HepG2 (cell line): Measurements from ENCODE around the gene PSPH. TPM values are rescaled to one million over a fixed set of nuclear protein-coding genes. Genes with fewer than 3 reads are reported as not detected.

Experiments
- ATAC-seq: fragments of 200-7000 bp; cut with Tn5 transposase; 3 replicates; pipeline ENCODE4 v1.9.1; 2020; ENCODE audit warnings: mild to moderate bottlenecking, moderate library complexity
- BruUV-seq: library from RNA; stranded (reverse); fragments of 400-500 nt; replicated peaks from 2 replicates; lab custom pipeline; 2021; lab: Mats Ljungman, UMichigan
- CTCF ChIA-PET: fragments of 300-600 bp; formaldehyde crosslinking; extraction: SDS; loops from one replicate; lab custom pipeline; 2021; ENCODE audit warnings: low total read pairs, inconsistent platforms, low intra/inter-chr PET ratio; lab: Yijun Ruan, JAX
- POLR2A ChIA-PET: fragments of 350-600 bp; sonication (Branson Sonifier 250); formaldehyde crosslinking; loops from one replicate; lab custom pipeline; 2020; ENCODE audit warnings: antibody characterized with exemption, inconsistent platforms; lab: Yijun Ruan, JAX
- DNase-seq: peaks from one replicate; pipeline ENCODE4 v3.0.0-alpha.2; 2015; ENCODE audit warnings: low spot score
- FAIRE-seq: peaks from 3 replicates; lab custom pipeline; 2011; peaks lifted over from hg19 to GRCh38; lab: Jason Lieb, UNC
- H2AFZ ChIP-seq: one replicate; pipeline ENCODE4 v1.6.1; 2011; ENCODE audit warnings: low read length, inconsistent platforms
- H3K27ac ChIP-seq: fragments of 300-600 bp; 3 replicates; pipeline ENCODE4 v1.8.0; 2011; ENCODE audit warnings: mixed run types, mild to moderate bottlenecking, mixed read lengths, low read length, inconsistent platforms; ENCODE audit not compliant: insufficient read depth; ENCODE audit errors: extremely low read length
- H3K27me3 ChIP-seq, 2 experiments: fragments of 200-600 bp in 1 of 2; 2 replicates in 1 of 2; 3 replicates in 1 of 2; pipeline versions ENCODE4 v1.6.0 to v1.8.0; 2011; ENCODE audit warnings: low read length in 2 of 2, mild to moderate bottlenecking in 2 of 2, moderate library complexity in 2 of 2, inconsistent platforms in 1 of 2; ENCODE audit not compliant: insufficient read depth in 2 of 2, control insufficient read depth in 1 of 2
- H3K36me3 ChIP-seq, 2 experiments: fragments of 200-600 bp in 1 of 2; replicated peaks in 1 of 2; 2 replicates in 1 of 2; 3 replicates in 1 of 2; pipeline versions ENCODE4 v1.5.1 to v1.8.0; 2011; ENCODE audit warnings: low read length in 2 of 2, inconsistent platforms in 1 of 2; ENCODE audit not compliant: insufficient read depth in 2 of 2, control insufficient read depth in 1 of 2
- H3K4me1 ChIP-seq: 2 replicates; pipeline ENCODE4 v1.5.1; 2012; ENCODE audit warnings: low read length, inconsistent platforms; ENCODE audit not compliant: insufficient read depth
- H3K4me2 ChIP-seq: 2 replicates; pipeline ENCODE4 v1.6.0; 2011; ENCODE audit warnings: low read depth, low read length, inconsistent platforms
- H3K4me3 ChIP-seq, 3 experiments: fragments of 200-600 bp in 1 of 3; sonication (generic), shearing (Covaris generic) in 1 of 3; replicated peaks in 1 of 3; 2 replicates each; pipeline ENCODE4 v1.5.1; 2011 to 2016; ENCODE audit warnings: low read length in 3 of 3, inconsistent platforms in 2 of 3, low read depth in 2 of 3, mild to moderate bottlenecking in 2 of 3, control low read depth in 1 of 3, mixed read lengths in 1 of 3; ENCODE audit not compliant: insufficient read depth in 1 of 3
- H3K79me2 ChIP-seq: one replicate; pipeline ENCODE4 v1.6.1; 2011; ENCODE audit warnings: low read length, inconsistent platforms; ENCODE audit not compliant: insufficient read depth
- H3K9ac ChIP-seq: 2 replicates; pipeline ENCODE4 v1.6.0; 2011; ENCODE audit warnings: mild to moderate bottlenecking, low read depth, low read length, inconsistent platforms; ENCODE audit not compliant: insufficient read depth
- H3K9me3 ChIP-seq: 2 replicates; pipeline ENCODE4 v1.5.1; 2012; ENCODE audit warnings: mild to moderate bottlenecking, low read length
- H4K20me1 ChIP-seq: 2 replicates; pipeline ENCODE4 v1.6.0; 2011; ENCODE audit warnings: inconsistent platforms, mild to moderate bottlenecking, low read length, moderate library complexity; ENCODE audit not compliant: insufficient read depth
- FOXO1 ChIP-seq: sonication (generic); formaldehyde crosslinking; IDR thresholded peaks from 2 replicates; pipeline ENCODE4 v1.4.0; 2020; ENCODE audit warnings: missing genetic modification reagents
- FOXP4 ChIP-seq: sonication (generic); formaldehyde crosslinking; IDR thresholded peaks from 2 replicates; pipeline ENCODE4 v1.4.0; 2020; ENCODE audit warnings: missing genetic modification reagents
- GTF2F1 ChIP-seq: fragments of 150-350 bp; IDR thresholded peaks from 2 replicates; pipeline ENCODE4 v1.6.1; 2014; ENCODE audit warnings: low read length
- RARA ChIP-seq: IDR thresholded peaks from 2 replicates; pipeline ENCODE4 v1.6.1; 2016; ENCODE audit warnings: missing genetic modification reagents, missing compliant biosample characterization
- RCOR2 ChIP-seq: IDR thresholded peaks from 2 replicates; pipeline ENCODE4 v1.6.1; 2016; ENCODE audit warnings: missing biosample characterization, missing genetic modification reagents
- SP2 ChIP-seq: sonication (generic); formaldehyde crosslinking; IDR thresholded peaks from 2 replicates; pipeline ENCODE4 v1.5.1; 2020; ENCODE audit warnings: mild to moderate bottlenecking, missing genetic modification reagents
- SRSF1 ChIP-seq: fragments of 200-400 bp; formaldehyde crosslinking; optimal IDR thresholded peaks from 2 replicates; pipeline ENCODE3; 2017; ENCODE audit warnings: mild to moderate bottlenecking, low read depth, low read length, moderate library complexity
- WIZ ChIP-seq: sonication (generic); formaldehyde crosslinking; IDR thresholded peaks from 2 replicates; pipeline ENCODE4 v1.5.1; 2020; ENCODE audit warnings: mild to moderate bottlenecking, missing genetic modification reagents
- ZGPAT ChIP-seq: IDR thresholded peaks from 2 replicates; pipeline ENCODE4 v1.6.1; 2016; ENCODE audit warnings: mild to moderate bottlenecking
- ZNF142 ChIP-seq: sonication (generic); formaldehyde crosslinking; IDR thresholded peaks from 2 replicates; pipeline ENCODE4 v1.4.0; 2020; ENCODE audit warnings: missing genetic modification reagents
- ZNF350 ChIP-seq: sonication (generic); formaldehyde crosslinking; IDR thresholded peaks from 2 replicates; pipeline ENCODE4 v1.4.0; 2020; ENCODE audit warnings: mild to moderate bottlenecking, low read depth, missing genetic modification reagents, borderline replicate concordance
- ZNF496 ChIP-seq: sonication (generic); formaldehyde crosslinking; IDR thresholded peaks from 2 replicates; pipeline ENCODE4 v1.8.1; 2023; ENCODE audit warnings: mild to moderate bottlenecking, moderate library complexity, missing genetic modification reagents; ENCODE audit not compliant: insufficient replicate concordance
- WGBS: methylation state at CpG from one replicate; pipeline ENCODE4 v1.1.6; 2017; ENCODE audit warnings: low lambda C conversion rate; 5-methylcytosine and 5-hydroxymethylcytosine counted together
- in situ Hi-C: cut with HindIII; loops from 2 replicates; pipeline ENCODE4 v1.10.0; 2017; ENCODE audit warnings: low pct_unique_long_range_greater_than_20kb; ENCODE audit not compliant: extremely low pct_ligation_motif_present
- intact Hi-C: fragments of 100-400 bp; cut with micrococcal nuclease; formaldehyde crosslinking; loops from one replicate; pipeline ENCODE4 v1.10.0; 2022; ENCODE audit not compliant: unreplicated experiment
- polyA plus RNA-seq, 8 experiments: library from polyadenylated mRNA; depleted of rRNA in 3 of 8; stranded (reverse) in 7 of 8; unstranded in 1 of 8; fragments of >200 nt; fragmentation: Illumina TruSeq in 4 of 8; extraction: Trizol in 4 of 8; gene quantifications; 2 replicates each; pipeline versions ENCODE4 v1.2.1 to v1.2.3, GENCODE V29; 2011 to 2016; ENCODE audit warnings: low read depth in 4 of 8, missing spikeins in 1 of 8, mixed read lengths in 1 of 8; ENCODE audit not compliant: insufficient read depth in 1 of 8
- total RNA-seq, 5 experiments: library from RNA; depleted of rRNA; stranded (reverse); fragments of >200 nt; fragmentation: Illumina TruSeq; extraction: Trizol; gene quantifications; 2 replicates each; pipeline ENCODE4 v1.2.3, GENCODE V29; 2016; ENCODE audit warnings: low read depth in 1 of 5
- TF ChIP-seq, protein P1 (sequence below): sonication (generic); formaldehyde crosslinking; IDR thresholded peaks from 2 replicates; pipeline ENCODE4 v1.4.0; 2020; ENCODE audit warnings: missing genetic modification reagents, low read depth, mild to moderate bottlenecking, borderline replicate concordance

PSPH gene
- total and polyA plus RNA-seq, 2 of the 13 experiments (the other 11 are each of a cell fraction or from before 2014, with no cell fraction given): 85.5 to 124 TPM

DNA sequence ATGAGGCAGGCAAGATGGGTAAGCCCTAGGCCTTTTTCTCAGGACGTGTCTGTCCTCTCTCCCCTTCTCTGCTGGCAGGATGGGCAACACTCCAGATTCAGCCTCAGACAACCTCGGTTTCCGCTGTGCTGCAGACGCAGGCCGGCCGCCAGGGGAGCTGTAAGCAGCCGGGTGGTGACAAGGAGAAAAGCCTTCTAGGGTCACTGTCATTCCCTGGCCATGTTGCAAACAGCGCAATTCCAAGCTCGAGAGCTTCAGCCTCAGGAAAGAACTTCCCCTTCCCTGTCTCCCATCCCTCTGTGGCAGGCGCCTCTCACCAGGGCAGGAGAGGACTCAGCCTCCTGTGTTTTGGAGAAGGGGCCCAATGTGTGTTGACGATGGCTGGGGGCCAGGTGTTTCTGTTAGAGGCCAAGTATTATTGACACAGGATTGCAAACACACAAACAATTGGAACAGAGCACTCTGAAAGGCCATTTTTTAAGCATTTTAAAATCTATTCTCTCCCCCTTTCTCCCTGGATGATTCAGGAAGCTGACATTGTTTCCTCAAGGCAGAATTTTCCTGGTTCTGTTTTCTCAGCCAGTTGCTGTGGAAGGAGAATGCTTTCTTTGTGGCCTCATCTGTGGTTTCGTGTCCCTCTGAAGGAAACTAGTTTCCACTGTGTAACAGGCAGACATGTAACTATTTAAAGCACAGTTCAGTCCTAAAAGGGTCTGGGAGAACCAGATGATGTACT is 28.4 kb upstream of the PSPH start:
- H2AFZ ChIP-seq: no peak overlapping the region
- H3K4me1 ChIP-seq: peaks cover 21% of the 10 kb centered on the region
- TSS peak; percentile 63 for BruUV-seq
- DNase-seq (peak; percentile 56), ATAC-seq (peak; percentile 91), FAIRE-seq (no peak)
- intact Hi-C loops (loop anchor here (10.0 kb wide), 1 partner anchor 335 kb away; no protein-coding TSS in a partner anchor), in situ Hi-C loops (loop anchor here (10.0 to 25.0 kb wide), 2 partner anchors 317 to 435 kb away; no protein-coding TSS in a partner anchor)
- peak overlapping the region; percentile 50 for H3K4me2 ChIP-seq
- peaks cover 1 to 3% of the 10 kb centered on the region in 2 experiments; a peak in 1 of 5 replicates for H3K36me3 ChIP-seq
- no peaks in the 10 kb centered on the region for H3K27me3 ChIP-seq
- H4K20me1 ChIP-seq: no peaks in the 10 kb centered on the region
- 20% methylated on average over 11 of the region's 12 CpGs for WGBS
- H3K9me3 ChIP-seq: no peaks in the 10 kb centered on the region
- no peaks in the 10 kb centered on the region for H3K79me2 ChIP-seq
- peak overlapping the region; percentile 48 for H3K27ac ChIP-seq
- ChIA-PET POLR2A (interaction anchor here (0.7 to 1.4 kb wide), 7 partner anchors 12 to 902 kb away, joined by 3 to 11 read pairs (median 4); partner anchors contain the start of genes CCT6A, CHCHD2, NIPSNAP2 and PSPH), CTCF (no interaction called here)
- no peak overlapping the region for H3K4me3 ChIP-seq
- H3K9ac ChIP-seq: peak overlapping the region; percentile 3; the same call in 1 of the 2 replicates
- TF ChIP-seq, protein P1, sequence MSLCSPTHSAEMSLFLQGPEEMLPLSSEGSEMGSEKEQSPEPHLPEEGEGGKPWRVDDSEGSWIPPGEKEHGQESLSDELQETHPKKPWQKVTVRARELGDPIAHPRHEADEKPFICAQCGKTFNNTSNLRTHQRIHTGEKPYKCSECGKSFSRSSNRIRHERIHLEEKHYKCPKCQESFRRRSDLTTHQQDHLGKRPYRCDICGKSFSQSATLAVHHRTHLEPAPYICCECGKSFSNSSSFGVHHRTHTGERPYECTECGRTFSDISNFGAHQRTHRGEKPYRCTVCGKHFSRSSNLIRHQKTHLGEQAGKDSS (CRISPR knock-in tag): 0 out of 2 replicates have a peak, but pooled peaks have one; percentile 46
- no peak for TF ChIP-seq WIZ
- no peak for TF ChIP-seq ZNF496
- TF ChIP-seq ZNF350 (CRISPR knock-in tag): no peak; the same call in 1 of the 2 replicates
- no peak for TF ChIP-seq RCOR2
- TF ChIP-seq ZGPAT (CRISPR knock-in tag): peak; percentile 13; the same call in 1 of the 2 replicates
- TF ChIP-seq ZNF142 (CRISPR knock-in tag): no peak
- no peak for TF ChIP-seq GTF2F1
- peak; percentile 72 for TF ChIP-seq FOXP4 (CRISPR knock-in tag)
- TF ChIP-seq SRSF1: no peak
- no peak for TF ChIP-seq SP2 (CRISPR knock-in tag)
- no peak for TF ChIP-seq FOXO1 (CRISPR knock-in tag)
- TF ChIP-seq RARA (CRISPR knock-in tag): 0 out of 2 replicates have a peak, but pooled peaks have one; percentile 33
